B cell (primary cell): ENCODE results near the gene EPHA10. TPM values are rescaled to one million over a fixed set of nuclear protein-coding genes. Genes with fewer than 3 reads are reported as not detected.

Source experiments
- ATAC-seq: fragments of 200-7000 bp; cut with Tn5 transposase; one replicate; pipeline ENCODE4 v1.10.0; 2021; ENCODE audit warnings: low read depth, mild to moderate bottlenecking, moderate number of reproducible peaks, moderate library complexity
- CTCF ChIA-PET: fragments of 350-600 bp; sonication (Branson Sonifier 250); formaldehyde crosslinking; loops from one replicate; lab custom pipeline; 2021; ENCODE audit warnings: antibody characterized with exemption, inconsistent platforms; lab: Charles Lee
- POLR2A ChIA-PET: fragments of 350-600 bp; sonication (Branson Sonifier 250); formaldehyde crosslinking; loops from one replicate; lab custom pipeline; 2021; ENCODE audit warnings: antibody characterized with exemption; lab: Charles Lee
- DNase-seq: peaks from one replicate; pipeline ENCODE4 v3.0.0; 2013
- H2AFZ ChIP-seq: 2 replicates; pipeline ENCODE4 v1.6.1; 2012; ENCODE audit warnings: mild to moderate bottlenecking, low read depth, low read length; ENCODE audit not compliant: insufficient read depth, poor library complexity, severe bottlenecking
- H3K27ac ChIP-seq, 2 donors: 1 replicate in 1 of 2; 2 replicates in 1 of 2; pipeline ENCODE4 v1.5.1; 2012 to 2013; ENCODE audit warnings: low read length in 2 of 2, mild to moderate bottlenecking in 2 of 2, moderate library complexity in 1 of 2
- H3K27me3 ChIP-seq, 4 experiments: fragments of 200-600 bp in 1 of 4; sonication (generic) in 1 of 4; replicated peaks in 1 of 4; 1 replicate in 2 of 4; 2 replicates in 2 of 4; pipeline versions ENCODE4 v1.6.1 to v1.7.0; 2013 to 2016; ENCODE audit warnings: low read length in 3 of 4, mild to moderate bottlenecking in 2 of 4, mixed read lengths in 1 of 4, moderate library complexity in 1 of 4; ENCODE audit not compliant: insufficient read depth in 4 of 4, control insufficient read depth in 3 of 4; ENCODE audit errors: control extremely low read depth in 1 of 4
- H3K36me3 ChIP-seq, 2 experiments: replicated peaks in 1 of 2; 1 replicate in 1 of 2; 2 replicates in 1 of 2; pipeline versions ENCODE4 v1.6.1 to v1.7.1; 2013; ENCODE audit warnings: low read length in 1 of 2; ENCODE audit not compliant: insufficient read depth in 2 of 2, control insufficient read depth in 1 of 2; ENCODE audit errors: control extremely low read depth in 1 of 2, extremely low read depth in 1 of 2
- H3K4me1 ChIP-seq, 2 donors: fragments of 200-600 bp in 1 of 2; sonication (generic) in 1 of 2; 1 replicate in 1 of 2; 2 replicates in 1 of 2; pipeline versions ENCODE4 v1.5.1 to v1.6.1; 2013 to 2017; ENCODE audit warnings: low read length in 2 of 2; ENCODE audit not compliant: control insufficient read depth in 2 of 2, insufficient read depth in 2 of 2
- H3K4me2 ChIP-seq: replicated peaks from 2 replicates; pipeline ENCODE3; 2012; ENCODE audit warnings: mild to moderate bottlenecking, low read depth, low read length; ENCODE audit not compliant: poor library complexity, severe bottlenecking
- H3K4me3 ChIP-seq, 5 experiments: fragments of 200-600 bp in 1 of 5; sonication (generic) in 1 of 5; 1 replicate in 3 of 5; 2 replicates in 2 of 5; pipeline versions ENCODE4 v1.5.1 to v1.7.0; 2011 to 2016; ENCODE audit warnings: low read length in 4 of 5, mild to moderate bottlenecking in 4 of 5, low read depth in 2 of 5, control low read depth in 1 of 5, moderate library complexity in 1 of 5; ENCODE audit not compliant: insufficient read depth in 1 of 5; ENCODE audit errors: control extremely low read depth in 1 of 5, extremely low read depth in 1 of 5
- H3K79me2 ChIP-seq: fragments of 200-600 bp; sonication (generic); one replicate; pipeline ENCODE4 v1.6.0; 2016; ENCODE audit warnings: low read length; ENCODE audit not compliant: control insufficient read depth, insufficient read depth
- H3K9ac ChIP-seq: fragments of 200-600 bp; sonication (generic); 2 replicates; pipeline ENCODE4 v1.6.1; 2017; ENCODE audit warnings: mild to moderate bottlenecking, low read length, moderate library complexity
- H3K9me3 ChIP-seq, 3 donors: one replicate each; pipeline versions ENCODE4 v1.6.1 to v1.7.1; 2013; ENCODE audit warnings: low read length in 2 of 3; ENCODE audit not compliant: control insufficient read depth in 2 of 3, insufficient read depth in 1 of 3; ENCODE audit errors: control extremely low read depth in 1 of 3
- H4K20me1 ChIP-seq: 2 replicates; pipeline ENCODE4 v1.6.0; 2012; ENCODE audit warnings: mild to moderate bottlenecking, low read length; ENCODE audit not compliant: insufficient read depth, control insufficient read depth, poor library complexity, severe bottlenecking
- H3K27ac Mint-ChIP-seq: one replicate; pipeline ENCODE4 v1.8.0; 2021; ENCODE audit warnings: mixed read lengths
- H3K27me3 Mint-ChIP-seq: one replicate; pipeline ENCODE4 v1.8.0; 2021; ENCODE audit warnings: mixed read lengths
- H3K4me1 Mint-ChIP-seq: one replicate; pipeline ENCODE4 v1.8.0; 2021; ENCODE audit warnings: mixed read lengths
- H3K4me3 Mint-ChIP-seq: one replicate; pipeline ENCODE4 v1.8.0; 2021; ENCODE audit warnings: mixed read lengths
- H3K9me3 Mint-ChIP-seq: one replicate; pipeline ENCODE4 v1.8.0; 2022; ENCODE audit warnings: mixed read lengths; ENCODE audit not compliant: insufficient read depth
- EZH2 ChIP-seq: IDR thresholded peaks from 2 replicates; pipeline ENCODE4 v1.6.1; 2012; ENCODE audit warnings: borderline replicate concordance, low read depth, mild to moderate bottlenecking, moderate library complexity, low read length; ENCODE audit not compliant: insufficient read depth, poor library complexity, severe bottlenecking
- WGBS: methylation state at CpG from one replicate; pipeline ENCODE4 v1.1.5; 2013; ENCODE audit warnings: missing lambda C conversion rate; ENCODE audit not compliant: insufficient coverage; 5-methylcytosine and 5-hydroxymethylcytosine counted together
- intact Hi-C: fragments of 100-400 bp; cut with micrococcal nuclease; formaldehyde crosslinking; loops from one replicate; pipeline ENCODE4 v1.10.0; 2022
- polyA plus RNA-seq: library from polyadenylated mRNA; depleted of rRNA; stranded (reverse); fragments of >200 nt; gene quantifications from 2 replicates; pipeline ENCODE4 v1.2.3, GENCODE V29; 2012
- total RNA-seq, 2 donors: library from RNA; stranded (reverse); fragments of 120-200 nt in 1 of 2; gene quantifications; 1 replicate in 1 of 2; 2 replicates in 1 of 2; pipeline versions ENCODE4 v1.2.3 to v1.2.4, GENCODE V29; 2013 to 2022
- TF ChIP-seq, protein P1 (sequence below): fragments of 200-600 bp; IDR thresholded peaks from one replicate; pipeline ENCODE4 v1.8.0; 2022; ENCODE audit warnings: antibody characterized with exemption, mild to moderate bottlenecking

EPHA10 gene
- total and polyA plus RNA-seq, 2 donors (not counting 1 experiment from before 2014, with no cell fraction given): 0.39 to 0.94 TPM

DNA sequence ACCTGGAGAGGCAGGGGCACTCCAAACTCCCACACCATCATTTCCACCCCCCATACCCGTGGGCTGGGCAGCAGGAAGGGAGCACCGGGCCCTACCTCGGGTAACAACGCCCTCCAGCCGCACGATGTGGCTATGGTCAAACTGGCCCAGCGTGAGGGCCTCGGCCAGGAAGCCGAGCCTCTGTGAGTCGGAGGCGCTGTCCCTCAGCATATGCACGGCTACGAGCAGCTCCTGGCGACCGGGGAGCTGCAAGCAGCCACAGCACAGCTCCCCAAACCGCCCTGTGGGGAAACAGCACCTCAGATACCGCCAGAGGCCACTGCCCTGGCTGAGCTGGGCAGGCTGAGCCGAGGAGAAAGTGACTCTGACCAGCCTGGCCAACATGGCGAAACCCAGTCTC, 43.4 kb downstream of the EPHA10 start:
- CTCF ChIA-PET: no interaction called here
- TF ChIP-seq EZH2: no peak
- TF ChIP-seq, protein P1, sequence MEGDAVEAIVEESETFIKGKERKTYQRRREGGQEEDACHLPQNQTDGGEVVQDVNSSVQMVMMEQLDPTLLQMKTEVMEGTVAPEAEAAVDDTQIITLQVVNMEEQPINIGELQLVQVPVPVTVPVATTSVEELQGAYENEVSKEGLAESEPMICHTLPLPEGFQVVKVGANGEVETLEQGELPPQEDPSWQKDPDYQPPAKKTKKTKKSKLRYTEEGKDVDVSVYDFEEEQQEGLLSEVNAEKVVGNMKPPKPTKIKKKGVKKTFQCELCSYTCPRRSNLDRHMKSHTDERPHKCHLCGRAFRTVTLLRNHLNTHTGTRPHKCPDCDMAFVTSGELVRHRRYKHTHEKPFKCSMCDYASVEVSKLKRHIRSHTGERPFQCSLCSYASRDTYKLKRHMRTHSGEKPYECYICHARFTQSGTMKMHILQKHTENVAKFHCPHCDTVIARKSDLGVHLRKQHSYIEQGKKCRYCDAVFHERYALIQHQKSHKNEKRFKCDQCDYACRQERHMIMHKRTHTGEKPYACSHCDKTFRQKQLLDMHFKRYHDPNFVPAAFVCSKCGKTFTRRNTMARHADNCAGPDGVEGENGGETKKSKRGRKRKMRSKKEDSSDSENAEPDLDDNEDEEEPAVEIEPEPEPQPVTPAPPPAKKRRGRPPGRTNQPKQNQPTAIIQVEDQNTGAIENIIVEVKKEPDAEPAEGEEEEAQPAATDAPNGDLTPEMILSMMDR: no peak
- H3K4me1 Mint-ChIP-seq: no peaks in the 10 kb centered on the region

DNA sequence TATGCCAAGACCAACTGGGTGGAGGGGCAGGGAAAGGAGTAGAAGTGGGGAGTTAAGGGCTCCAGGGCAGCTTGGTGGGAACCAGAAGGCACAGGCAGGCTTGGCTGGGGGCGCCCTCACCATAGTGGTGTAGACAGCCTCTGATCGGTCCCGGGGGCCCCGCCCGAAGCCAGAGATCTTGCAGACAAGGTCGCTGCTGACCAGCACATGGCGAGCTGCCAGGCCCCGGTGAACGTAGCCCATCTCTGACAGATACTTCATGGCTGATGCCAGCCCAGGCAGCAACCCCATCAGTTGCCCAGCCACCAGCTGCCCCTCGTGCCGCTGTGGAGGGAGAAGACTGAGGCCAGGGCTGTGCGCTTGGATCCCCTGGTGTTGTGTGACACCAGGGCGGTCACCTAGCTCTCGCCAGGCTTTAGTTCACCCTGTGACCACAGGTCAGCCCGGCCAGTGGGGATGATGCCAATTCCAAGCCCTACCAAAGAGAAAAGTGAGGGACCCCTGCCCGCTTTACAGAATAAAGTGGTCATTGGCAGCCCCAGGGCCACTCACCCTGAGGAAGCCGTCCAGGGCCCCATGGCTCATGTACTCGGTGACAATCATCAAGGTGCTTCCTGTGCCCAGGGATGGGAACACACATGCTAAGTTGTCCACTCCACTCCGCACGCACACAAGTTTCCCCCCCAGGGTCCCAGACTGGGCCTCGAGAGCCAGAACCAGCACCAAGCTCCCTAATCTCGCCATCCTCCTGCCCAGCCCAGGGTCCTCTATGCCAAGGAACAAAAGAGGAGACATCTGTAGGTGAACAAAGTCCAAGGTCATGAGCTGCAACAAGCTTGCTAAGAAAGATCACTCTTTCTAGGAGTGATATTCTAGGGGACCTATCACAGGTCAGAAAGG, 44.4 kb downstream of the EPHA10 start:
- no peaks in the 10 kb centered on the region for H3K9me3 ChIP-seq
- Mint-ChIP-seq H3K9me3 (no peaks in the 10 kb centered on the region), H3K4me3 (no peak overlapping the region), H3K27ac (no peak overlapping the region), H3K4me1 (no peaks in the 10 kb centered on the region), H3K27me3 (peaks cover 14% of the 10 kb centered on the region)
- no peak overlapping the region for H2AFZ ChIP-seq
- POLR2A ChIA-PET: no interaction called here
- no peaks in the 10 kb centered on the region for H4K20me1 ChIP-seq
- intact Hi-C loops: no loop called here
- TF ChIP-seq, protein P1: no peak
- no peaks in the 10 kb centered on the region for H3K4me1 ChIP-seq
- no peak overlapping the region for H3K4me2 ChIP-seq
- no peaks in the 10 kb centered on the region for H3K36me3 ChIP-seq
- H3K79me2 ChIP-seq: no peaks in the 10 kb centered on the region
- 91% methylated on average over 22 of the region's 22 CpGs for WGBS
- peaks cover 0 to 2% (median 0%) of the 10 kb centered on the region in 4 experiments for H3K27me3 ChIP-seq
- ATAC-seq: no peak
- no peak overlapping the region for H3K27ac ChIP-seq
- no peak overlapping the region for H3K9ac ChIP-seq
- H3K4me3 ChIP-seq: no peak overlapping the region
- DNase-seq: no peak
- CTCF ChIA-PET: interaction anchor here (0.5 kb wide), 1 partner anchor 254 kb away, joined by 4 read pairs; no protein-coding TSS in a partner anchor

More for the DNA sequence above, 43.4 kb downstream of the EPHA10 start:
- no peak for DNase-seq
- Histone ChIP-seq H2AFZ (no peak overlapping the region), H3K4me3 (no peak overlapping the region), H3K27me3 (peaks cover 0 to 2% (median 0%) of the 10 kb centered on the region in 4 experiments), H4K20me1 (no peaks in the 10 kb centered on the region), H3K9me3 (no peaks in the 10 kb centered on the region), H3K4me2 (no peak overlapping the region), H3K27ac (no peak overlapping the region), H3K79me2 (no peaks in the 10 kb centered on the region), H3K4me1 (no peaks in the 10 kb centered on the region), H3K9ac (no peak overlapping the region), H3K36me3 (no peaks in the 10 kb centered on the region)
- POLR2A ChIA-PET: no interaction called here
- intact Hi-C loops: no loop called here
- H3K27ac Mint-ChIP-seq: no peak overlapping the region
- 75% methylated on average over 19 of the region's 19 CpGs for WGBS
- H3K9me3 Mint-ChIP-seq: no peaks in the 10 kb centered on the region
- no peak for ATAC-seq
- no peak overlapping the region for H3K4me3 Mint-ChIP-seq
- H3K27me3 Mint-ChIP-seq: peaks cover 19% of the 10 kb centered on the region
